NCI-H1092 treated with DMSO at 0.1 percent for 48 hours (cell line): ENCODE results near the gene DES.

ENCODE experiments used
- DNase-seq: peaks from one replicate; lab custom pipeline; 2025; lab: John Stamatoyannopoulos, UW

Gene DES

GRCh38 chr2:219472629-219473187 is 54.5 kb downstream of the DES start:
- no peak for DNase-seq

- DNase-seq, result no peak
Observed at GRCh38 chr2:219473511-219473910, 55.3 kb downstream of the DES start.

- DNase-seq, result no peak
Observed at GRCh38 chr2:219474285-219475060, 56.3 kb downstream of the DES start.

- no peak for DNase-seq
Observed at GRCh38 chr2:219475278-219475677, 57.1 kb downstream of the DES start.

GRCh38 chr2:219475697-219476651 is 57.8 kb downstream of the DES start:
- DNase-seq, result peak; percentile 35
